Mesendoderm (in vitro differentiated cells): ENCODE results near the gene PRDM11.

Source experiments
- DNase-seq: peaks from one replicate; pipeline ENCODE4 v3.0.0; 2013
- H2AK5ac ChIP-seq: 2 replicates; pipeline ENCODE4 v1.6.1; 2013; ENCODE audit warnings: low read length, inconsistent platforms
- H2BK120ac ChIP-seq: 2 replicates; pipeline ENCODE4 v1.6.1; 2013; ENCODE audit warnings: low read depth, mild to moderate bottlenecking, low read length, moderate library complexity, mixed read lengths
- H2BK15ac ChIP-seq: replicated peaks from 2 replicates; pipeline ENCODE4 v1.6.1; 2013; ENCODE audit warnings: low read depth, mild to moderate bottlenecking, moderate library complexity
- H2BK5ac ChIP-seq: 2 replicates; pipeline ENCODE4 v1.6.1; 2013; ENCODE audit warnings: low read length, inconsistent platforms
- H3K18ac ChIP-seq: 2 replicates; pipeline ENCODE4 v1.6.1; 2013; ENCODE audit warnings: mild to moderate bottlenecking, low read length, mixed read lengths
- H3K23ac ChIP-seq: one replicate; pipeline ENCODE4 v1.6.1; 2013; ENCODE audit warnings: low read length
- H3K27ac ChIP-seq: 2 replicates; pipeline ENCODE4 v1.5.1; 2013; ENCODE audit warnings: low read depth, mild to moderate bottlenecking, inconsistent platforms, low read length, moderate library complexity
- H3K27me3 ChIP-seq: 2 replicates; pipeline ENCODE4 v1.6.1; 2013; ENCODE audit warnings: low read length, control low read depth, mild to moderate bottlenecking, inconsistent platforms; ENCODE audit not compliant: insufficient read depth, poor library complexity
- H3K36me3 ChIP-seq: 2 replicates; pipeline ENCODE4 v1.6.1; 2013; ENCODE audit warnings: low read length, inconsistent platforms; ENCODE audit not compliant: control insufficient read depth, insufficient read depth
- H3K4ac ChIP-seq: one replicate; pipeline ENCODE4 v1.6.1; 2013; ENCODE audit warnings: low read depth, mild to moderate bottlenecking, low read length, moderate library complexity
- H3K4me1 ChIP-seq: 2 replicates; pipeline ENCODE4 v1.6.1; 2013; ENCODE audit warnings: low read depth, low read length, inconsistent platforms; ENCODE audit not compliant: control insufficient read depth
- H3K4me2 ChIP-seq: 2 replicates; pipeline ENCODE4 v1.6.1; 2013; ENCODE audit warnings: low read length
- H3K4me3 ChIP-seq: 2 replicates; pipeline ENCODE4 v1.5.1; 2013; ENCODE audit warnings: mild to moderate bottlenecking, low read length
- H3K56ac ChIP-seq: one replicate; pipeline ENCODE4 v1.6.1; 2013; ENCODE audit warnings: low read length
- H3K79me1 ChIP-seq: 2 replicates; pipeline ENCODE4 v1.6.1; 2013; ENCODE audit warnings: low read length, inconsistent platforms
- H3K79me2 ChIP-seq: 2 replicates; pipeline ENCODE4 v1.6.1; 2013; ENCODE audit warnings: mild to moderate bottlenecking, low read length; ENCODE audit not compliant: control insufficient read depth, insufficient read depth
- H3K9ac ChIP-seq: 2 replicates; pipeline ENCODE4 v1.6.1; 2013; ENCODE audit warnings: low read length, inconsistent platforms
- H4K5ac ChIP-seq: one replicate; pipeline ENCODE4 v1.6.1; 2013; ENCODE audit warnings: low read length
- H4K8ac ChIP-seq: one replicate; pipeline ENCODE4 v1.6.1; 2013; ENCODE audit warnings: low read depth, mild to moderate bottlenecking, control low read depth, low read length, moderate library complexity
- WGBS: extraction: QIAGEN DNeasy Blood & Tissue Kit; methylation state at CpG from one replicate; pipeline ENCODE4 v1.1.7; 2013; ENCODE audit warnings: low lambda C conversion rate, missing lambda C conversion rate; ENCODE audit not compliant: insufficient coverage; ENCODE audit errors: extremely low coverage; 5-methylcytosine and 5-hydroxymethylcytosine counted together

PRDM11 gene

DNA sequence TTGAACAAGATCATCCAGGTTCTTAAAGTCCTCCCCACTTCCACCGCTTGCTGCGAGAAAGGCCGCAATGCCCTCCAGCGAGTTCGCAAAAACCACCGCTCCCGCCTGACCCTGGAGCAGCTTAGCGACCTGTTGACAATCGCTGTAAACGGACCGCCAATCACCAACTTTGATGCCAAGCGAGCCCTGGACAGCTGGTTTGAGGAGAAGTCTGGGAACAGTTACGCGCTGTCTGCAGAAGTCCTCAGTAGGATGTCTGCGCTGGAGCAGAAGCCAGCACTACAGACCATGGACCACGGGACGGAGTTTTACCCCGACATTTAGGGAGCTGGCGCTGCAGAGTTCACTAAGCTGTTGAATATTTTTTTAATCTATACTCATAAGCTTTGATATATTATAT, 81.4 kb downstream of the PRDM11 start:
- H3K36me3 ChIP-seq = no peaks in the 10 kb centered on the region
- H4K8ac ChIP-seq = no peak overlapping the region
- no peak overlapping the region for H4K5ac ChIP-seq
- no peak overlapping the region for H3K4ac ChIP-seq
- H2AK5ac ChIP-seq = no peak overlapping the region
- no peaks in the 10 kb centered on the region for H3K4me1 ChIP-seq
- no peak overlapping the region for H3K27ac ChIP-seq
- no peaks in the 10 kb centered on the region for H3K79me2 ChIP-seq
- H3K9ac ChIP-seq = no peak overlapping the region
- H2BK15ac ChIP-seq = no peak overlapping the region
- no peaks in the 10 kb centered on the region for H3K79me1 ChIP-seq
- no peak overlapping the region for H3K4me3 ChIP-seq
- no peaks in the 10 kb centered on the region for H3K27me3 ChIP-seq
- H3K4me2 ChIP-seq = no peak overlapping the region
- no peak for DNase-seq
- H2BK120ac ChIP-seq = no peak overlapping the region
- H2BK5ac ChIP-seq = no peak overlapping the region
- H3K23ac ChIP-seq = no peak overlapping the region
- H3K18ac ChIP-seq = no peak overlapping the region
- no peak overlapping the region for H3K56ac ChIP-seq
- WGBS = no CpG with 5 or more reads among the region's 19 CpGs

- Histone ChIP-seq H3K36me3 (no peaks in the 10 kb centered on the region), H3K9ac (no peak overlapping the region), H3K4me2 (no peak overlapping the region), H3K56ac (no peak overlapping the region), H2AK5ac (no peak overlapping the region), H4K8ac (no peak overlapping the region), H3K27ac (no peak overlapping the region), H3K79me2 (no peaks in the 10 kb centered on the region), H3K27me3 (no peaks in the 10 kb centered on the region), H2BK5ac (no peak overlapping the region), H4K5ac (no peak overlapping the region), H3K4me1 (no peaks in the 10 kb centered on the region), H3K79me1 (no peaks in the 10 kb centered on the region), H3K23ac (no peak overlapping the region), H3K18ac (no peak overlapping the region), H2BK120ac (no peak overlapping the region), H3K4me3 (no peak overlapping the region), H3K4ac (no peak overlapping the region), H2BK15ac (no peak overlapping the region)
- WGBS = no CpG with 5 or more reads among the region's 5 CpGs
- no peak for DNase-seq
Observed at GRCh38 chr11:45229401-45230020, 83.1 kb downstream of the PRDM11 start.

- H3K4me3 ChIP-seq = no peak overlapping the region
- no peak overlapping the region for H2BK120ac ChIP-seq
Observed at GRCh38 chr11:45232341-45233080, 86.1 kb downstream of the PRDM11 start.

GRCh38 chr11:45233121-45233803, 86.8 kb downstream of the PRDM11 start:
- Histone ChIP-seq H2BK5ac (no peak overlapping the region), H3K23ac (no peak overlapping the region), H2AK5ac (no peak overlapping the region), H3K4me1 (no peaks in the 10 kb centered on the region), H3K18ac (no peak overlapping the region), H2BK15ac (no peak overlapping the region), H3K79me1 (no peaks in the 10 kb centered on the region), H4K5ac (no peak overlapping the region), H3K4me2 (no peak overlapping the region), H3K27ac (no peak overlapping the region), H3K27me3 (no peaks in the 10 kb centered on the region), H3K36me3 (no peaks in the 10 kb centered on the region), H3K4me3 (no peak overlapping the region), H3K79me2 (no peaks in the 10 kb centered on the region), H3K4ac (no peak overlapping the region), H3K56ac (no peak overlapping the region), H2BK120ac (no peak overlapping the region), H4K8ac (no peak overlapping the region), H3K9ac (no peak overlapping the region)
- no CpG with 5 or more reads among the region's 17 CpGs for WGBS
- DNase-seq = peak; percentile 73

More at GRCh38 chr11:45232341-45233080, 86.1 kb downstream of the PRDM11 start:
- no peaks in the 10 kb centered on the region for H3K27me3 ChIP-seq
- H3K4me1 ChIP-seq = no peaks in the 10 kb centered on the region
- H3K23ac ChIP-seq = no peak overlapping the region
- no peak overlapping the region for H3K4me2 ChIP-seq
- H3K9ac ChIP-seq = no peak overlapping the region
- no peak overlapping the region for H2BK5ac ChIP-seq
- no peak overlapping the region for H4K5ac ChIP-seq
- H3K27ac ChIP-seq = no peak overlapping the region
- no CpG with 5 or more reads among the region's 5 CpGs for WGBS
- no peak overlapping the region for H2AK5ac ChIP-seq
- no peak overlapping the region for H4K8ac ChIP-seq
- H3K79me1 ChIP-seq = no peaks in the 10 kb centered on the region
- H2BK15ac ChIP-seq = no peak overlapping the region
- H3K18ac ChIP-seq = no peak overlapping the region
- DNase-seq = peak; percentile 20
- H3K56ac ChIP-seq = no peak overlapping the region
- H3K36me3 ChIP-seq = no peaks in the 10 kb centered on the region
- no peaks in the 10 kb centered on the region for H3K79me2 ChIP-seq
- H3K4ac ChIP-seq = no peak overlapping the region

DNA sequence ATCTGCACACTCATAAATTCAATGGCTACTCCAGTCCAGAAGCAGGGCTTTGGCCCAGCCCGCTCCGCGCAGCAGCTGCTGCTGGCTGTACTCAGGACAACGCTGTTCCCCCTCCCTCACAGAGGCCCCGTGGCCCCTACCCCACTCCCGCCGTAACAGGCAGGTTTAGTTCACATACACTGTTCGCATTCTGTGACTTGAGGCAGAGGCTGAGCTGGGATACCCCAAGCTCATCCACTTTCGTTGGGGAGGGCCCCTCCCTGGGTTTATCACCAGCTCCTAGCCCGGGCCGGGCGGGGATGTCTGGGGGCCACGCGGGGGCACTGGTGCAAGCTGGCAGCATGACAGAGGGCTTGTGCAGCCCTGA, 87.3 kb downstream of the PRDM11 start:
- no peaks in the 10 kb centered on the region for H3K27me3 ChIP-seq
- no peak overlapping the region for H3K4me2 ChIP-seq
- no peak overlapping the region for H3K4ac ChIP-seq
- no CpG with 5 or more reads among the region's 14 CpGs for WGBS
- H3K4me1 ChIP-seq = no peaks in the 10 kb centered on the region
- no peak overlapping the region for H3K9ac ChIP-seq
- H2BK15ac ChIP-seq = no peak overlapping the region
- DNase-seq = no peak
- H3K79me2 ChIP-seq = no peaks in the 10 kb centered on the region
- H3K36me3 ChIP-seq = no peaks in the 10 kb centered on the region
- H2BK120ac ChIP-seq = no peak overlapping the region
- H2BK5ac ChIP-seq = no peak overlapping the region
- H3K27ac ChIP-seq = no peak overlapping the region
- no peak overlapping the region for H4K5ac ChIP-seq
- no peak overlapping the region for H3K23ac ChIP-seq
- H3K79me1 ChIP-seq = no peaks in the 10 kb centered on the region
- H4K8ac ChIP-seq = no peak overlapping the region
- H3K56ac ChIP-seq = no peak overlapping the region
- H2AK5ac ChIP-seq = no peak overlapping the region
- no peak overlapping the region for H3K4me3 ChIP-seq
- no peak overlapping the region for H3K18ac ChIP-seq
